Non-pigmented ciliary epithelial cell (primary cell): Measurements from ENCODE around the gene LTBP1.

Experiments
- DNase-seq: peaks from one replicate; pipeline ENCODE4 v3.0.0-alpha.2; 2010; ENCODE audit warnings: low read depth

The LTBP1 gene

DNA sequence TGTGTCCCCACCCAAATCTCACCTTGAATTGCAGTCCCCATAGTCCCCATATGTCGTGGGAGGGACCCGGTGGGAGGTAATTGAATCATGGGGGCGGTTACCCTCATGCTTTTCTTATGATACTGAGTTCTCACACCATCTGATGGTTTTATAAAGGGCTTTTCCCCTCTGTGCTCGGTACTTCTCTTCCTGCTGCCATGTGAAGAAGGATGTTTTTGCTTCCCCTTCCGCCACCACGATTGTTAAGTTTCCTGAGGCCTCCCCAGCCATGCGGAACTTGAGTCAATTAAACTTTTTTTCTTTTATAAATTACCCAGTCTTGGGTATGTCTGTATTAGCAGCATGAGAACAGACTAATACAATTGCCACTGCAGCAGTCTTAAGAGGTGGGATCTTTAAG is 134.9 kb downstream of the LTBP1 start:
- no peak for DNase-seq

DNA sequence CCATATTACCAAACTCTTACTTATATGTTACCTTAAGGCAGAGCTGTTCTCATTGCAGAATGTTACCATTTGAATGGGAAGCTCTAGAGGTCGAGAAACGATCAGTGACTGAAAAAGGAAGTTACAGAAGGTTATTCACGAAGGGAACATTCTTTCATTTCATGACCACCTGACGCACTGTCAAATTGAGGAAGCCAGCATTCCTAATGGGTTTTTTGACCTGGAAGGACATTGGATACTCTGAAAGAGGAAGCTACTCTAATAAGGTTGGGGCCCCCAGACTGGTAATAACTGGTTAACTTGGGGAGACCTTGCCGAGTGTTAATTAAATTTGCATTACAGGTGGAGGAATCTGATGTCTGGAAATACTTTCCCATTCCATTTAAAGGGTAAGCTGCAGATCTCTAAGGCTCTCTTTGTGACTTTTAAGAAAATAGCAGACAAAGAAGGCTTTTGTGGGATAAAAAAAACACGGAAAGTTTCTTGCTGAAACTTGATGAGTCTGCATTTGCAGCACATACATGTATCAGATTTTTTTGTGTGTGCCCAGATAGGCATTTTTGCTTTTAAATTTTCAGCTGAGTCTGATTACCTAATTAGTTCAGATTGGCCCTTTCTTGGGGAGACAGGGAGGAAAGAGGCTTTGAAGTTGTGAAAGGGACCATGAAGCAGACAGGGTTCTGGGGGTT is 137.1 kb downstream of the LTBP1 start:
- no peak for DNase-seq

GRCh38 chr2:33084433-33084832 is 137.7 kb downstream of the LTBP1 start:
- no peak for DNase-seq

GRCh38 chr2:33085646-33086045 is 138.9 kb downstream of the LTBP1 start:
- no peak for DNase-seq

DNA sequence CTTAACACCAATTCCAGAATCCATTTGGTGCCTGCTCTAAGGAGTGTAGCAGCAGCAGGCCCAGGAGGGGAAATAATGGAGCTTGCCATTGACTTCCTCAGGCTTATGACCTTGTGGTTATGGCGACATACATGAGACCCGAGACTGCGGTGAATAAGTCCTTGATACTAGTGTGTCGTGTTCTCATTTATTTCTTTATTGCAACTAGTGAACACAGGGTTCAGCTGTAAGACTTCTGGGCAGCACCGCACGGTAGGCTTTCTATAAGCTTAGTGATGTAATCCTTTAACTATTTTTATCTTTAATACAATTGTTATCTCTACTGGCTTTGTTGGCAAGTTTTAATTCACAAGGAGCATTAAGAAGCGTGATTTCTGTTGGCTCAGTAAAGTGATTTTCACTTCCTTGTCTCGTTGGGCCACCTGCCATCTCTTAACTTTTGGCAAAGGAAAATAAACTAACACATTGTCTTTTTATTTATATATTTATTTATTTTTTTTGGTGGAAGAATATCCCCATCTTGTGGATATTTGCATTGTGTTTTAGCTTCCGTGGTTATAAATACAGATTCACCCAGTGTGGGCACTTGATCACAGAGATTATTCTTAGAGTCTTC is 139.8 kb downstream of the LTBP1 start:
- no peak for DNase-seq

- no peak for DNase-seq
Observed at GRCh38 chr2:33090553-33091134, 143.9 kb downstream of the LTBP1 start.

- DNase-seq = no peak
Observed at GRCh38 chr2:33091541-33092123, 144.9 kb downstream of the LTBP1 start.

DNA sequence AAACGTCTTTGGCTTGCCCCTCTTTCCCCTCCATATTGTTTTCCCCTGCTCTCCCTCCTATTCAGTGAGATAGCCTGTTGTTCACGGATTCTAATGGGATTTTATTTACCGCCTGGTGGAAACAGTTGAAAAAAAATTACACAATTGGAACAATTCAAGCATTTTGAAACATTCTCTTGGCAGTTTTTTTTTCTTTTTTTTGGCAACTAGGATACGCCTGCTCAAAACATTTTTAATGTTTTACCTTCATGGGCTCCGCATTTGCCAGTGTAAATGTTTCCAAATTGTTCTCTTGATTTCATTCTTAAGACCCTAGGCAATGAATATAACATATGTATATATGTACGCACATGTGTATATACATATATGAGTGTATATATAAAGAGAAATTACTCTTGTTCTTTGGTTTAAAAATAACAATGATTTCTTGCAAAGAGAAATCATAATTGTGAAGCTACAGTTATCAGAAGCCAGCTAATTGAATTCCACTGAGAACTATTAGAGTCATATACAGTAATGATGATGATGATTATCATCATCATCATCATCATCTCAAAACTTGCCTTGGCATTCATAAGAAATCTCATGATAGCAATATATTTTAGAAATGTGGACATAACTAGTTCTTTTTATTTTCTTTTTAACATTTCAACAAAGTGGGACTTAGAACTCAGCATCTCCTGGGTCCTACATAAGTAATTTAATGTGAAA is 146.7 kb downstream of the LTBP1 start:
- DNase-seq = no peak

GRCh38 chr2:33094303-33094702 is 147.6 kb downstream of the LTBP1 start:
- no peak for DNase-seq

GRCh38 chr2:33099989-33100388 is 153.2 kb downstream of the LTBP1 start:
- no peak for DNase-seq

- DNase-seq = no peak
Observed at GRCh38 chr2:33100921-33101320, 154.2 kb downstream of the LTBP1 start.

GRCh38 chr2:33104052-33104623 is 157.4 kb downstream of the LTBP1 start:
- no peak for DNase-seq

- no peak for DNase-seq
Observed at GRCh38 chr2:33104726-33105125, 158.0 kb downstream of the LTBP1 start.

DNA sequence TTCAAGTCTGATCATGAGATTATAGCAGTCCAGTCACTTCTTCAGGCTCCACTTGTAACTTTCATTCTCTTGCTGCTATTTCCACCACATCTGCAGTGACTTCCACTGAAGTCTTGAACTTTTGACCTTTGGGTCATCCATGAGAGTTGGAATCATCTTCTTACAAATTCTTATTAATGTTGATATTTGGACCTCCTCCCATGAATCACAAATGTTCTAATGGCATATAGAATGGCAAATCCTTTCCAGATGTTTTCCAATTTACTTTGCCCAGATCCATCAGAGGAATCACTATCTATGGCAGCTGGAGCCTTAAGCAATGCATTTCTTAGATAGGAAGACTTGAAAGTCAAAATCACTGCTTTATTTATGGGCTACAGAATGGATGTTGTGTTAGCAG is 159.4 kb downstream of the LTBP1 start:
- no peak for DNase-seq

DNA sequence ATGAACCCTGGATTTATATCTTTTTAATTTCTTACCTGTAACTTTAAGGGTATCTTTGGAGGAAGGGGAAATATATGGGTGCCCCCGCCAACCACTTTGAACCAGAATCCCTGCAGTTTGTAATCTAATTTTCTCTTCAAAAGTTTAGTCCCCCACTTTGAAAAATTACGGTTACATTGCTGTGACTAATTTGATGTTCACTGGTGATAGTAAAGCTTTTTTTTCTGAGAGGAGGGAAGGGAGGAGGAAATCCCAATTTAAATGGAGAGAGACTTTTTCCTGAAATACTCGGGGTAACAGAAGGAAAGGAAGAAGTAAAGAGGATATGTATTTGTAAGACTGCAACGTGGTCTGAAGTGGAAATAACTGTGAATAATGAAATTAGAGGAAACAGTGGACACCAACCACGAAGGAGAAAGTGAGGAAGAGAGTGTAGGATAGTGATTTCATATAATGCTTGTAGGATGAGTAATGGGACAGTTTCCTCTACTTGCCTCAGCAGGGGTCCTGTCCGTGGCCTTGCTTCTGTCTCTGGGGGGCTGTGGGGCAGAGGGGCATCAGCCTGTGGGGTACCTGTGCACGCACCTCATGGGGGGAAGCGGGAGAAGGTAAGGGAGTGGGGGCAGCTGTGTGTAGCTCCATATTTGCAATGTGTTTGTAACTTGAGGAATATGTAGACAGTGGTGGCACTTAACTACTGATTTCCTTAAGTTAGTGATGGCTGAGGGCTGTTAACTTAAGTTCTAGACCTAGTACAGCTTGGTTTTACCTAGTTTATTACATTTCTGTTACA is 161.1 kb downstream of the LTBP1 start:
- no peak for DNase-seq

DNA sequence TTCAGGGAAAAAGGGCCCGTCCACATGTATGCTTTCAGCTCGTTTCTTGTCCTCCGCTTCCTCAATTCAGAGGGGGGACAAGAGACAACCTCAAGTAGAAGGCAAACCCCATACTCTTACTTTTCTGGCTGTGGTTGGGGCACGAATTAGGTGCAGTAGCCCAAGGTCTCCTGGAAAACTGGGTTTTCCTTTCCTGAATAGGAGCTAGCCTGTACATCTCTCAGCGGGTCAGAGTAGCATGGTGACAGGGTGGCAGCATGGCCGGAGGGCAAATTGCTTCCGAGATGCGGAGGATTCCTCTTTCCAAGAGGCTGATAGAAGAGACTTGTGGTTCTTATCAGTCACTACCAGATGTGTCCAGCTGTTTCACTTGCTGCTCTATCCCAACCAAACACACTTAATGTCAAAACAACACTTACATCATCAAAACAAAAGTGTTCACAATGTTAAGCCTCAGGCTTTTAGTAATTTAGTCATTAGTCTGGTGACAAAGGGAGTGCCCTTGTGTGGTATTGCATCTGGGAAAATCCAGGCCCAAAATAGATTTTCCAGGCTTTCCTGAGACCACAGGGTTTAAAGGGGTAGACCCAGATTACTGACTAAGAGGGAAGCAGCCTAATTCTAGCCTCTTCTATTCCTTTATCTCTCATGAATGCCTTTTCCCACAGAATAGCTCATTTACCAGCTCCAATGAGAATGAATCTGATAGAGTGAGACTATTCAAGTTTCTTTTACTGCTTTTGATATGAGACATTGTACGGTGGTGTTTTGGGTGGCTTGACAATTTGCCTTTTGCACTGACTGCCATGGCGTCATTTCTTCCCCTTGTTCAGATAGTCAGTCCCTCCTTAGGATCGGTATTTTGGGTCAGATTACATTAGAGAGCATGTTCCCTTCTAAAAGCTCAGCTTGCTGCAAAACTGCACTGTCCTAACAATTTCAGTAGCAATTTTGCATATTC is 162.0 kb downstream of the LTBP1 start:
- DNase-seq = no peak

DNA sequence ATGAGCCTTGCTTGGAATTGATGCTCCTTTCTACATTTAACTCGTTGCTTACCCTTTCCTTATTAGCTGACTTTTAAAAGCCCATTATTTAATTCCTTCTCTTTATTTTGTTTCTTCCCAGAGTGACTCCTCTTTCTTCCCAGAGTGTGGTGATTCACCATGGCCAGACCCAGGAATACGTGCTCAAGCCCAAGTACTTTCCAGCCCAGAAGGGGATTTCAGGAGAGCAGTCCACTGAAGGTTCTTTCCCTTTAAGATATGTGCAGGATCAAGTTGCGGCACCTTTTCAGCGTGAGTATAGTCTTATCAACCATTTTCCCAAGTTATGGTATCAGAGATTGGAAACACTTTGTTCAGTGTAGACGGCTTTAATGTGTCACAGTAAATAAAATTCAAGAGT is 163.7 kb downstream of the LTBP1 start:
- DNase-seq = no peak

DNA sequence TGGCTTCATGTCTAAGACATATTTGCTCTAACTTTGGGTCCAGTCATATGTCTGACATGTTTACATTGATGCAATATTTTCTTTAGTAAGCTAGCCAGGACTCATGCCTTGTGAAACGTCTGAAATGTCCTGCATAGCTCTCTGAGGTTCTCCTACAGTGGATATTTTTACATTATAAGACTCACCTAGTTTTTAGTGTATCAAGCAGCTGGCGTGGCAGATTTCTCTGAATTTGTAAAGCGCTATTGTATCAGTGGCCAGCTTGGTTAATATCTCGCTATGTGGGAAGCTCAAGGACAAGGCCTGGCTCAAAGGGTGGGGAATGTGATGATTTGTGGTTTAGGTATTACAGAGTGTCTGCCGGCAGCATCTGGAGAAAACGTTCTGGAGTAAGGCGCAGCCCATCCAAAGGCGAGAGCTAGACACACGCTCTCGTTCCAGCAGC is 164.3 kb downstream of the LTBP1 start:
- no peak for DNase-seq

- DNase-seq = no peak
Observed at GRCh38 chr2:33115196-33115595, 168.4 kb downstream of the LTBP1 start.

DNA sequence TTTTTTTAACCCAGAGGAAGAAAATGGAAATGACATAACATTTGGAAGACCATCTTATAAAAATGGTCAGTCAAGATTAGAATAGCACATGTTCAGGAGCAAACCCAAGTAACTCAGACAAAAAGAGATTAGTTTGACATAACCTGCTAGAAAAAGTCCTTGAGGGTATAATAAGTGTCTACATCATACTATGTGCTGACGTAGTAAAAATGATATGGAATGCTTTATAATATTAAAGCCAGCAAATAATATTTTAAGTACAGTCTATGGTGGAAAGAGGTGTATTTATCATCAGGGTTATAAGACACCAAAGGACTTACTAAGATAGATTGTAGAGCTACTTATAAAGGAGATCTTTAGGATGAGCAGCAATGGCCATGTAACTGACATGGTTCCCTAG is 169.0 kb downstream of the LTBP1 start:
- no peak for DNase-seq
